H1 (cell line): ENCODE results near the gene UXT. TPM values are rescaled to one million over a fixed set of nuclear protein-coding genes. Genes with fewer than 3 reads are reported as not detected.

Experiments
- BRCA1 ChIP-seq: IDR thresholded peaks from 2 replicates; pipeline ENCODE4 v1.6.1; 2012; ENCODE audit warnings: low read depth, low read length, improper control_type of control experiment
- CHD2 ChIP-seq: IDR thresholded peaks from 2 replicates; pipeline ENCODE4 v1.6.1; 2012; ENCODE audit warnings: low read length, improper control_type of control experiment
- CHD7 ChIP-seq: fragments of 300-600 bp; sonication (generic); IDR thresholded peaks from 2 replicates; pipeline ENCODE4 v1.7.1; 2012; ENCODE audit warnings: low read length, moderate library complexity, mild to moderate bottlenecking, inconsistent platforms; ENCODE audit not compliant: insufficient replicate concordance
- CREB1 ChIP-seq: IDR thresholded peaks from 2 replicates; pipeline ENCODE4 v1.6.1; 2012; ENCODE audit warnings: inconsistent platforms
- E2F6 ChIP-seq: IDR thresholded peaks from 2 replicates; pipeline ENCODE4 v1.6.1; 2012; ENCODE audit warnings: inconsistent platforms
- HDAC2 ChIP-seq, 2 experiments: fragments of 300-600 bp in 1 of 2; sonication (generic) in 1 of 2; IDR thresholded peaks; 2 replicates each; pipeline ENCODE4 v1.6.1; 2011 to 2012; ENCODE audit warnings: low read depth in 2 of 2, low read length in 2 of 2, mild to moderate bottlenecking in 2 of 2, moderate library complexity in 2 of 2, borderline replicate concordance in 1 of 2, inconsistent platforms in 1 of 2
- SP1 ChIP-seq: IDR thresholded peaks from 2 replicates; pipeline ENCODE4 v1.6.1; 2011; ENCODE audit warnings: low read depth, low read length
- USF2 ChIP-seq: IDR thresholded peaks from 2 replicates; pipeline ENCODE4 v1.6.1; 2011; ENCODE audit warnings: low read length, improper control_type of control experiment
- polyA plus RNA-seq, 7 experiments: library from polyadenylated mRNA; depleted of rRNA in 3 of 7; stranded (reverse) in 5 of 7; unstranded in 2 of 7; fragments of >200 nt in 5 of 7; fragments of 200-250 nt in 2 of 7; gene quantifications; 1 replicate in 5 of 7; 2 replicates in 1 of 7; 4 replicates in 1 of 7; pipeline versions ENCODE4 v1.2.1 to v1.2.3, GENCODE V29; 2011 to 2013; ENCODE audit warnings: missing spikeins in 2 of 7, mixed read lengths in 2 of 7
- total RNA-seq: library from RNA; stranded (reverse); fragmentation: NEBNext Ultra II Directional; extraction: Animal tissue kit (Norgen Biotek cat#: 25700); gene quantifications from 2 replicates; pipeline ENCODE4 v1.2.1, GENCODE V29; 2021

The UXT gene
- total and polyA plus RNA-seq, 2 of the 8 experiments (the other 6 are each of a cell fraction or from before 2014, with no cell fraction given), result 69.4 to 116 TPM

GRCh38 chrX:47658684-47659420 lies at the start of gene UXT (continued):
- TF ChIP-seq CHD7 (no peak), BRCA1 (no peak), E2F6 (peak; percentile 27; the same call in 1 of the 2 replicates), CHD2 (peak; percentile 53), HDAC2 (IDR thresholded peaks at IDR 0.05; ENCODE audit: borderline replicate concordance in 1 of 2, low read depth in 2 of 2, low read length in 2 of 2) (0 out of 4 replicates have a peak, but pooled peaks of 1 of the 2 experiments have one; percentile 48), CREB1 (peak; percentile 95), SP1 (peak; percentile 81; the same call in 1 of the 2 replicates), USF2 (no peak)
